Measurements from ENCODE around the gene ASPHD1.
"Not testable (repeated sequence)": the region's sequence is repeated elsewhere in the genome, so short reads cannot be mapped to it uniquely, and the experiment has no call there.

Gene ASPHD1

GRCh38 chr16:29909851-29910250 is 9.6 kb downstream of the ASPHD1 start:
- DNase-seq: not testable (repeated sequence)

GRCh38 chr16:29910819-29911675 is 10.8 kb downstream of the ASPHD1 start:
- DNase-seq: no peak

GRCh38 chr16:29911676-29912010 is 11.4 kb downstream of the ASPHD1 start:
- DNase-seq: no peak

- DNase-seq: no peak
These were observed 11.8 kb downstream of the ASPHD1 start for GRCh38 chr16:29912087-29912486.

- no peak for DNase-seq
These were observed 13.2 kb downstream of the ASPHD1 start for GRCh38 chr16:29913514-29913913.

- DNase-seq: no peak
These were observed 15.4 kb downstream of the ASPHD1 start for GRCh38 chr16:29915590-29916247.

- no peak for DNase-seq
These were observed 16.7 kb downstream of the ASPHD1 start for GRCh38 chr16:29916979-29917378.

GRCh38 chr16:29920288-29921033 is 20.2 kb downstream of the ASPHD1 start:
- no peak for DNase-seq

GRCh38 chr16:29921034-29921385 is 20.7 kb downstream of the ASPHD1 start:
- DNase-seq: no peak

- no peak for DNase-seq
These were observed 22.0 kb downstream of the ASPHD1 start for GRCh38 chr16:29922326-29922725.

- no peak for DNase-seq
These were observed 22.8 kb downstream of the ASPHD1 start for GRCh38 chr16:29922986-29923501.

GRCh38 chr16:29925105-29925756 is 24.9 kb downstream of the ASPHD1 start:
- DNase-seq: no peak

- DNase-seq: peak; percentile 54
These were observed 25.8 kb downstream of the ASPHD1 start, which contains the start of gene KCTD13 for GRCh38 chr16:29925781-29926710. TSS of gene KCTD13 (minus strand) at chr16:29926226. CDS start at chr16:29926033, 193 bp downstream.

GRCh38 chr16:29926711-29927052 is 26.4 kb downstream of the ASPHD1 start:
- DNase-seq: no peak

- DNase-seq: no peak
These were observed 27.0 kb downstream of the ASPHD1 start for GRCh38 chr16:29927070-29927905.

GRCh38 chr16:29931750-29932149 is 31.5 kb downstream of the ASPHD1 start:
- not testable (repeated sequence) for DNase-seq

- DNase-seq: no peak
These were observed 40.4 kb downstream of the ASPHD1 start for GRCh38 chr16:29940656-29941055.

GRCh38 chr16:29943846-29944799 is 43.8 kb downstream of the ASPHD1 start:
- no peak for DNase-seq

GRCh38 chr16:29947897-29948296 is 47.6 kb downstream of the ASPHD1 start:
- DNase-seq: no peak
